HG02885 (cell line): ENCODE measurements around the gene TUBA1B.
"Not testable (repeated sequence)": the region's sequence is repeated elsewhere in the genome, so short reads cannot be mapped to it uniquely, and the experiment has no call there.

Source experiments
- ATAC-seq: cut with Tn5 transposase; IDR thresholded peaks from one replicate; pipeline ENCODE4 v1.9.1; 2021; ENCODE audit warnings: mild to moderate bottlenecking; ENCODE audit not compliant: unreplicated experiment, poor library complexity

The TUBA1B gene

DNA sequence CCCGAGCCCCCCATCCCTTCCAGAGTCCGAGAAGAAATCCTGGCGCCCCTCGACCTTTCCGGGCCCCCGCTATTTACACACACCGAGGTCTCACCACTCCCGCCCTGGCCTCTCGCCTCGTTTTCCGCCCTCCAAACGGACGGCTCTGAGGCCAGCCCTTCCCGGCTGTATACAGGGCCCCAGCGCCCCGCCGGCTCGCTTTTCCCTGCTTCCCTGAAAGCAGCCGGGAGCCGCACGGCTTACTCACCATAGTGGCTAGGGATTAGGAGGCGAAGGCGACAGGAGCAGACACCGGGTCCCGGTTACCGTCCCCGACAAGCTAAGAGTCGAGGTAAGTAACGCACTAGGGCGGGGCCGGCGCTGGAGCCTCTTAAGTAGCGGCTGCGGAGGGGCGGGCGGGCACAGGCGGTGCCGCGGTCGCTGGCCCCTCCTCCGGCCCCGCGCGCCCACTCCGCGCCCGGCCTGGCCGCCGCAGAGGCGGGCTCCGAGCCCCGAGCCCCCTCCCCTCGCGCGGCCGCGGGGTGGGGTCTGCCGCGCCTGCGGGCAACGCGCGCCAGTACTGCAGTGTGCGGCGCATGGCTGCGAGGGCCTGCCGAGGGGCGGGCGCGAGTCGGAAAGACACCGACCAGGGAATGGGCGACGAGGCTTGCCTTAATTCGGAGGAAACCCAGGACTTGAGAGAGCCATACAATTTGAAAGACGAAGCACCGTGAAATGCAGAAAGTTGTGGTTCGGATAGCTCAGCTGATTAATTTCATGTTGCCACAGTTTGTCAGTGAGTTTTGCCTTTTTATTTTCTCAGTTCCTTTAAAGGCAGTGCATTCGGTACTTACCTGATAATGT lies at the start of gene TUBA1B:
Gene TUBA1B, minus strand, starts transcription at position 345 of the 843 bp plus-strand sequence. Its CDS starts 95 bp downstream, at position 250.
- peak; percentile 75 for ATAC-seq

DNA sequence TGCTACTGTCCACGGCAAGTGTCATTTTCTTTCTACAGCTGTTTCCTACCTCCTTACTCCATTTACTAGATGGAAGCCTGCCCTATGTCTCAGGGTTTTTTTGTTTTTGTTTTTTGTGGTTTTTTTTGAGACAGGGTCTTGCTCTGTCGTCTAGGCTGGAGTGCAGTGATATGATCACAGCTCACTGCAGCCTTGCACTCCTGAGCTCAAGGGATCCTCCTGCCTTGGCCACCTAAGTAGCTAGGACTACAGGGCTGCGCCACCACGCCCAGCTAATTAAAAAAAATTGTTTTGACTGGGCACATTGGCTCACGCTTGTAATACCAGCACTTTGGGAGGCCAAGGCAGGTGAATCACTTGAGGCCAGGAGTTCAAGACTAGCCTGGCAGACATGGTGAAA lies 43.0 kb upstream of the TUBA1B start:
- ATAC-seq, result no peak

DNA sequence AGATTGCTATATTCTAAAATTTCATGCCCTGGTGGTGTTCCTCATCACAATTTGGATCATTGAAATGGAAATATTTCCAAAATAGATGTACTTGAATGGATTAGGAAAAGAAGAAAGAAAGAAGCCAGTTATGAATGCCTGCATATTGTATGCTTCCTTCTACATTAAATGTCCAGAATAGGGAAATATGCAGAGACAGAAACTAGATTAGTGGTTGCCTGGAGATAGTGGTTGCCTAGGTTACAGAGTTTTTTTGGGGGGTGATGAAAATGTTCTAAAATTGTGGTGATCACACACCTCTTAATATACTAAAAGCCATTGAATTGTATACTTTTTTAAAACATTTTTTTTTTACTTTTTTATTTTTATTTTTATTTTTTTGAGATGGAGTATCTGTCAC lies 39.7 kb upstream of the TUBA1B start:
- no peak for ATAC-seq

DNA sequence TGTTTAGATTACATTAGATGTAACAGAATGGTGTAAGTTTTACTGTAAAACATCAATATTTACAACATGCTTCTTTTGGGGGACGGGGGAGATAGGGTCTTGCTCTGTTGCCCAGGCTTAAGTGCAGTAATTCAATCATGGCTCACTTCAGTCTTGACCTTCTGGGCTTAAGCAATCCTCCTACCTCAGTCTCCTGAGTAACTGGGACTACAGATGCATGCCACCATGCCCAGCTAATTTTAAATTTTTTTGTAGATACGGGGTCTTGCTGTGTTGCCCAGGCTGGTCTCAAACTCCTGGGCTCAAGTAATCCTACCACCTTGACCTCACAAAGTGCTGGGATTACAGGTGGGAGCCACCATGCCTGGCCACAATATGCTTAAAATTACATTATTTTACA lies 33.9 kb upstream of the TUBA1B start:
- no peak for ATAC-seq

DNA sequence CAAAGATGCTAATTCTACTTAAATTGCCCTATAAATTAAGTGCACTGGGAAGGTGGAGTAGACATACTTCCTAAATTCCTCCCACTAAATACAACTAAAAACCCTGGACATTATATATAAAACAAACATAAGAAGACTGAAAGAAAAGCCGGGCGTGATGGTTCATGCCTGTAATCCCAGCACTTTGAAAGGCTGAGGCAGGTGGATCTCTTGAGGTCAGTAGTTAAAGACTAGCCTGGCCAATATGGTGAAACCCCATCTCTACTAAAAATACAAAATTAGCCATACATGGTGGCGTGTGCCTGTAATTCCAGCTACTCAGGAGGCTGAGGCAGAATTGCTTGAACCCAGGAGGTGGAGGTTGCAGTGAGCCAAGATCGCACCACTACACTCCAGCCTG lies 30.7 kb upstream of the TUBA1B start:
- ATAC-seq, result not testable (repeated sequence)

DNA sequence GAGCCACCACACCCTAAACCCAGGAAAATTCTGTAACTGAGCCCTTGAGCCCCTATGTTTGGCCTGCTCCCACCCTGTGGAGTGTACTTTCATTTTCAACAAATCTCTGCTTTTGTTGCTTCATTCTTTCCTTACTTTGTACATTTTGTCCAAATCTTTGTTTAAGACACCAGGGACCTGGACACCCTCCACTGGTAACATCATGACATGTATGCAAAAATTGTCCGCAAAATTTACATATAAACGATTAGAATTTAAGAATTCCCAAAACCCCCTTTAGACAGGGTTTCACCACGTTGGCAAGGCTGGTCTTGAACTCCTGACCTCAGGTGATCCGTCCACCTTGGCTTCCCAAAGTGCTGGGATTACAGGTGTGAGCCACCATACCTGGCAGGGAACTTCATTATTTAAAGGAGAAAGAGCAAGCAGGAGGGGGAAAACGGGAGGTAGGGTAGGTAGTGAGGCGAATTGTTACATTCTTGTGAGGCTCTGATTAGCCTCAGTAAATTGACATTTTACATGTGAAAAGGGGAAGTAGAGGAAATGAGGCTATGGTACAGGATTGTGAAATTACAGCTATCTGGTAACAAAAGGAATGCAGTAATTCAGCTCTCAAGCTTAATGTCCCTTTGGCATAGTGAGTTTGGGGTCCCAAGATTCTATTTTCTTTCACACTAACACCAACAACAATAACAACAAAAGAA lies 30.0 kb upstream of the TUBA1B start:
- ATAC-seq, result no peak

DNA sequence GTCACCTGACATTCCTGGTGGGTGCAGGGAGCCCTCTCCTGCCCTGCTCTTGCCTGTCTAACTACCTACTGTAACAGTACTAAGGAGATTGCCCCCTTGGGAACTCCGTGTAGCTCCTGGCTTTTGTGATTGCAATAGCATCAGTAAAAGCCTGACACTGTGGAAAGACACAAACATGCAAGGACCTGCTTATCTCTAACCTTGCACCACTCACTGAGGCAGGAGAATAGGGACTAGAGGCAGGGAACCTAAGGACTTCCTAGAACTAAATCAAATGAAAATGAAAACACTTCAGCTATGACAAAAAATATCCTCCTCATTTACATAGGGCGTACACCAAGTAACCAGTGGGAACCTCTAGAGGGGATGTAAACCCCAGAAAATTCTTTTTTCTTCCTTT lies 29.2 kb upstream of the TUBA1B start:
- ATAC-seq, result no peak

DNA sequence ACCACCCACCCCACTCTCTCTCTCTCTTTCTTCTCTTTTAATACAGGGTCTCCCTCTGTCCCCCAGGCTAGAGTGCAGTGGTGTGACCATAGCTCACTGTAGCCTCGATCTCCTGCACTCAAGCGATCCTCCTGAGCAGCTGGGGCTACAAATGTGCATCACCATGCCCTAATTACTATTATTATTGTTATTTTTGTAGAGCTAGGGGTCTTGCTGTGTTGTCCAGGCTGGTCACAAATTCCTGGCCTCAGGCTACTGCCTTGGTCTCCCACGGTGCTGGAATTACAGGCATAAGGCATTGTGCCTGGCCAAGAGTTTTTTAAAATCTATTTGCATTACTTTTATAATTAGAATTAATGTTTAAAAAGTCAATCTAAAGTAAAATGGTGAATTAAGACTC lies 23.0 kb upstream of the TUBA1B start:
- no peak for ATAC-seq

DNA sequence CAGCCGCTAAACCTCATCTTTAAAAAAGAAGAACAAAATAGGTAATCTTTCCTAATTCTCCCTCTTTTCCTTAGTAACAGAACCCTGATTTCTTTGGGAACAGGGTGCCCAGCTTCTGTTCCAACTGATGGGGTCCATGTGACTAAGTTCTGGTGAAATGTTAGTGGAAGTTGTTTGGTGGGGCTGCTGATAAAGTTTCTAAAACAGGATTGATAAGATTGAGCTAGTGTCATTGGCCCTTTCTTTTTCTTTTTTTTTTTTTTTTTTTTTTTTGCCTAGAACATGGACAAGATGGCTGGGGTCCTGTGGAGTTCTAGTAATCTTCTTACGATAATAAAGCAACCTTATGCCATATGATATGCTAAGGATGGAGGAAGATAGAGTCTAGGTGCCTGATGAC lies 16.2 kb upstream of the TUBA1B start:
- no peak for ATAC-seq

DNA sequence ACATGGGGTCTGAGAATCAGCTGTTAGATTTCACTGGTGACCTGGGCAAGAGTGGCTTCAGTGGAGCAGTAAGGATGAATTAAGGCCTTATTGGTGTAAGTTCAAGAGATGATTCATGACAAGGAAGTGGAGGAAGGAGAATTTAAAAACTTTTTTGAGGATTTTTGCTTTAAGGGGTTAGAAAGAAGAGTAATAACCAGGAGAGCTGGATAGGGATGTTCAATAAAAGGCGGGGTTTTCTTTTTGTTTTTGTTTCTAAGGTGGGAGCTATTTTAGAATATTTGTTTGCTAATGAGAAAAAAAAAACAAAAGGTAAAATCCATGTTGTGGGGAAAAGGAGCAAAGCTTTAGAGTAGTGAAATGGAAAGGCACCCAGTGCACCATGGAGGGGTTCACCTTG lies 15.2 kb upstream of the TUBA1B start:
- no peak for ATAC-seq

DNA sequence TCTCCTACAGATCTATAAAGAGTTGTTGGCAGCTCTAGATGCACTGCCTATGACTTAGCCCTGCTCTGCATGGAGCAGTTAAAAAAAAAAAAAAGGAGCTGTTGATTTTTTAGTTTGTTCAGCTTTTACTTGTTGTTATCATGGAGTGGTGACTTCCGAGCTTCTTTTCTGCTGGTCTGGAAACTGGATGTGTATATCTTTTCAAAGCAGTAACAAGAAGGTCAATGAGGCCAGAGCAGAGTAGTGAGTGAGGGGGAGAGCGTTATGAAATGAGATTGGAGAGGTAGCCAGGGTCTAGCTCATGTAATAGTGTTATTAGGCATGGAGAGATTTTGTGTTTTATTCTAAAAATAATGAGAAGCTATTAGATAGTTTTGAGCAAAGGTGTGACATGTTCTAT lies 13.2 kb upstream of the TUBA1B start:
- ATAC-seq, result no peak

DNA sequence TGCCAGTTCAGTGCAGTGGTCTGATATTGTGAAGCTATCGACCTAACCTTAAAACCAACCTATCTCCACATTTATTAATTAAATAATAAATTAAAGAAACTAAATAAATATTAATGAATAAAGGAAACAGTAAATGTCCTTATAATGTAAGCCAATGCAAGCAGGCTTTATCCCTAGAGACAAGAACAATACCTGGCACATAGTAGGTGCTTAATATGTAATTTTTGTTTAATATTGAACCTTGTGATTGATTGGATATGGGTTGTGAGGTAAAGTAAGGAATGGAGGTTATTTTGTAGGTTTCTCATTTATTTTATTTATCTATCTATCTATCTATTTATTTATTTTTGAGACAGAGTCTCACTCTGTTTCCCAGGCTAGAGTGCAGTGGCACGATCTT lies 7.8 kb upstream of the TUBA1B start:
- no peak for ATAC-seq

DNA sequence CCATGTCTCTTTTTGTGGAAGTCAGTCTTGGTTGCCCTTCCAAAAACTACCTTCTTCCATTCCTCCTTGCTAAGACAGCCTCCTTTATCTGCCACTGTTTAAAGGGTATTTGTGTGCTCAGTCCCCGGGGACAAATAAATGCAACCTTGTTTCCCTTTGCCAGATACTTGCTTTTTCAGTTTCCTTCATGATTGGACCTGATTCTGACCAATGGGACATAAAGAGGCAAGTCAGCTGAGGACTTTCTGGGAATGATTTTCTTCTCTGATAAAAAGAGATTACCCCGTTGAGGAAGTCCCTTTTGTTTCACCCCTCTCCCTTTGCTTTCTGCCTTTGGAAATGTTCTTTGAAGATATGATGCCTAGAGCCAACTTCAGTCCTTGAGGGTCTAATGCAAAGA lies 7.4 kb upstream of the TUBA1B start:
- ATAC-seq, result no peak

DNA sequence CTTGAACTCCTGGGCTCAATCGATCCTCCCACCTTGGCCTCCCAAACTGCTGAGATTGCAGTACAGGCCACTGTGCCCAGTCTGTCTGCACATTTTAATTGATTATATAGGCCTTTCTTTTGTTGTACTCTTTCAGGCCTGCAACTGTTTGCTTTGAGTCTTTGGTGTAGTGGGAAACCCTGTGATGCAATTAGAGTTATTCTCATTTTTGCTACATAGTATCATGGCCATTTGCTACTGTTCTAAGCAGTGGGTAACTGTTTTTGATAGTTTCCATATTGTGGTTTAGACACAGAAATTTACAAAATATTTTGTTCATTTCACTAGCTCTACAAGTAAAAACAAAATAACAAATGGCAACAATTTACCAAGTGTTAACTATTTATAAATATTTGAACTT lies 6.3 kb upstream of the TUBA1B start:
- no peak for ATAC-seq

DNA sequence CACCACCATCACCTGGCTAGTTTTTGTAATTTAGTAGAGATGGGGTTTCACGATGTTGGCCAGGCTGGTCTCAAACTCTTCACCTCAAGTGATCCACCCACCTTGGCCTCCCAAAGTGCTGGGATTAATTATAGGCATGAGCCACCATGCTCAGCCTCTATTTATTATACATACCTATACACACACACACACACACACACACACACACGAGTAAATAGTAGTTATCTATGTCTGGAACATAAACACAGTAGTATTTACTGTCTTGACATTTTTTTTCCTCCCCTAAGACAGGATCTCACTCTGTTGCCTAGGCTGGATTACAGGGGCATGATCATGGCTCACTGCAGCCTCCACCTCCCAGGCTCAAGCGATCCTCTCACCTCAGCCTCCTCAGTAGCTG lies 5.8 kb upstream of the TUBA1B start:
- ATAC-seq, result not testable (repeated sequence)

DNA sequence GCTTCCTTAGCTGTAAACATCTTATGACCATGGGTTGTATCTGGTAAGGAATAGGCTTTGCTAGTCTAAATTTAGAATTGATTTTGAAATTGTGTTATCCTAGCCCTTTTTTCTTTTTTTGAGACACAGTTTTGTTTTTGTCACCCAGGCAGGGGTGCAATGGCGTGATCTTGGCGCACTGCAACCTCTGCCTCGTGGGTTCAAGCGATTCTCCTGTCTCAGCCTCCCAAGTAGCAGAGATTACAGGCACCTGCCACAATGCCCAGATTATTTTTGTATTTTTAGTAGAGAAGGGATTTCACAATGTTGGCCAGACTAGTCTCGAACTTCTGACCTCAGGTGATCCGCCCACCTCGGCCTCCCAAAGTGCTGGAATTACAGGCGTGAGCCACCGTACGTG lies 2.4 kb upstream of the TUBA1B start:
- no peak for ATAC-seq

DNA sequence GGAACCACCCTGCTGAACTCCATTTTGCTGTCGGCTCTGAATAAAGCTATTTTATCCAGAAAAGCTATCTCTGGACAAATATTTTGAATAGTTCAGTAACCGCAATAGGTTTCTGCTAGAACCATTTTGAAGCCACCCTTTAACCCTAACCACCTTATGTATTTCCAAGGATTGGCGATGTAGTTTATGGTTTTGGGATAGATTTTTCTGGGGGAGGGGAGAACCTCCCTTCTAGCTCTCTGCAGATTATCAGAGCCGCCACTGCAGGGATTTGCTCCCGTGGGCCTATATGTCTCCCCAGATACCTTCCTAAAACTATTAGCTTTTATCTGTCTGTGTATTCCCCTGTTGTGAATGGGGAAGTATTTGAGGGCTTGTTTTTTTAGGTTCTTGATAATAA lies 1.8 kb upstream of the TUBA1B start:
- ATAC-seq, result no peak

DNA sequence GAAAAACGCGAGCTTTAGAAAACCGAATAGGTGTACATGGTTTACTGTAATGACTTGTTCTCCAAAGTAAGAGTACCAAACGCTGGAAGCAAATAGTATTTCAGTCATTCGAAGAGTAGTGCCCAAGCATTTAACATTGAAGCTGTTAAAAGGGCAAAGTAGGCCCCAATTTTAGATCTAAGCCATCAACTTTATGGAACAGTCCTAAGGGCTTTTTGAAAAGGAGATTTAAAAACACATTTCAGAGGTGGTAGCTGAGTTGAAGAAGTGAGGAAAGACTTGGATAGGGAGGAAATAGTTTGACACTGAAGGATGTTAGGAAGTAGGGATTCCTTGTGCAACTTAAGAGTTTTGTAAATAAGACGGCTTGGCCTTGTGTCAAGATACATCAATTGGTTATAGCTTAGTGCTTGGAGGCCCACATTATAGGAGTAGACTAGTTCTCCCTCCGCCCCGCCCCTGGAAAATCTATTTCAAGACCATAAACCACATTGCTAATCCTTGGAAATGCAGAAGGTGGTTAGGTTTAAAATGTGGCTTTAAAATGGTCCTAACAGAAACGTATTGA lies 783 bp upstream of the TUBA1B start:
- no peak for ATAC-seq

DNA sequence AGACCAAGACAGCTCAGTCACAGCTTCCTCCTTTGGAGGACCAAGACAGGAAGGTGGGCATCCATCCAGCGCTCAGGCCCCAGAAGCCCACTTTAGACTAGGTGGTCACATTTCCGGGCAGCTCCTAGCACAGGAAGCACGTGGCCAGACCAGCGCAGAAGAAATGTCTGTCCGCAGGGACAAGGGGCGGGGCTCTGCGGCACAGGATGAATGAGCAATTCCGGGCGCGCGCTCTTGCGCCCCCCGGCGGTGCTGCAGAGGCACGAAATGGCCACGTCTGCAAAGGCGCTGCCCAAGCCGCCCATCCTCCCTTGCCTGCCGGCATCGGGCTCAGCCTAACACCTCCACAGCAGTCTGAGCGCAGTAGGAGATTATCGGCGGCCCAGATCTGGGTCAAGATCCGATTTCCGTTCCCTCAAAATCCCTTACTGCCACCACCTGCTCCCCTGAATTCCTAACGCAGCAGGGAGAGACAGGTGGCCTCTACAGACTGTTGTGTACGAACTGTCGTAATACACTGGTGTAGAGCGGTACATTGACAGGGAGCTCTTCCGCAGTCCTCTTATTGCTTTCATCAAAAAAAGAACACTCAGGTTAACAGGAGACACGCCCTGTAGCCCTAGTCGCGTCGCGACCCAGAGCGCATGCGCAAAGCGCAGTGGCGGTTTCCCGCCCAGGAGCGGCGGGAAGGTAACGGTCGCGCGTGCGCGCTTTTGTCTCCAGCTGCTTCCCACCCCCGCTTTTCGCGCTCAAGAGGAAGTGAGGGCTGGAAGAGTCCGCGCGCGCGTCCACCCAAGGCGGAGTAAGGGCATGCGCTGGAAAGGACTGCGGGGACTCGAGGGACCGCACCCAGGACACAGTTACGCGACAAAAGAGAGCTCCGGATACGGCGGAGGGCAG lies 794 bp downstream of the TUBA1B start:
- ATAC-seq, result peak; percentile 55

DNA sequence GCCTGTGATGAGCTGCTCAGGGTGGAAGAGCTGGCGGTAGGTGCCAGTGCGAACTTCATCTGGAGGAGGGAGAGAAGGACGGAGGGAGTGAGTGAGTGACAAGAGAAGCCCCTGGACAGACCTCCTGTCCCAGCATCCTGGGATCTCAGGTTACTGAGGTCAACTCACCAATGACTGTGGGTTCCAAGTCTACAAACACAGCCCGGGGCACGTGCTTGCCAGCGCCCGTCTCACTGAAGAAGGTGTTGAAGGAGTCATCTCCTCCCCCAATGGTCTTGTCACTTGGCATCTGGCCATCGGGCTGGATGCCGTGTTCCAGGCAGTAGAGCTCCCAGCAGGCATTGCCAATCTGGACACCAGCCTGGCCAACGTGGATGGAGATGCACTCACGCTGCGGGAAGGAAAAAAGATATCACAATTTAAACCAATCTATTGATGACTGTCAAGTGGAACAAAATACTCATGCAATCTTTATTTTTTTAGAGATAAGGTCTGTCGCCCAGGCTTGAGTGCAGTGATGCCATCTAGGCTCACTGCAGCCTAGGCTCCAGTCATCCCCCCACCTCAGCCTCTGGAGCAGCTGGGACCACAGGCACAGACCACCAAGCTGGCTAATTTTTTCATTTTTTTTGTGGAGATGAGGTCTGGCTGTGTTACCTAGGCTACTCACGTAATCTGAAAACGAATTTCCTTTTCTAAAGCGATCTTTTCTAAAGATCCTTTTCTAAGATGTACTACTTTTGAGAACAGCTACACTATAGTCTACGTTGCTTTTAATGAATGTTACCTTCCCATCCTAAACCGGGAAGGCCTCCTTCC lies 1.7 kb downstream of the TUBA1B start:
- ATAC-seq, result no peak
